Erythroblast (primary cell): ENCODE measurements around the gene TAF13.

Experiments
- GATA1 ChIP-seq: IDR thresholded peaks from 2 replicates; pipeline ENCODE4 v1.6.1; 2011; ENCODE audit warnings: low read depth, mild to moderate bottlenecking, control low read depth, low read length, moderate library complexity
- POLR2A ChIP-seq: IDR thresholded peaks from 2 replicates; pipeline ENCODE4 v1.6.1; 2011; ENCODE audit warnings: mild to moderate bottlenecking, low read length

GRCh38 chr1:109048335-109048734, 27.5 kb downstream of the TAF13 start:
- TF ChIP-seq POLR2A = no peak
- no peak for TF ChIP-seq GATA1
